GM10266 (cell line): ENCODE measurements around the gene TRPM3.

Experiments
- DNase-seq: peaks from one replicate; pipeline ENCODE4 v3.0.0; 2012; ENCODE audit errors: extremely low spot score
- CTCF ChIP-seq: IDR thresholded peaks from 2 replicates; pipeline ENCODE4 v1.5.1; 2012; ENCODE audit warnings: mild to moderate bottlenecking, low read depth; ENCODE audit not compliant: control insufficient read depth, insufficient read depth; ENCODE audit errors: missing control alignments

The TRPM3 gene

GRCh38 chr9:70994582-70994981, 126.8 kb downstream of the TRPM3 start:
- no peak for TF ChIP-seq CTCF
- no peak for DNase-seq

GRCh38 chr9:70988551-70988950, 132.9 kb downstream of the TRPM3 start:
- TF ChIP-seq CTCF = no peak
- no peak for DNase-seq

GRCh38 chr9:70987986-70988385, 133.4 kb downstream of the TRPM3 start:
- TF ChIP-seq CTCF = no peak
- no peak for DNase-seq

GRCh38 chr9:70986984-70987383, 134.4 kb downstream of the TRPM3 start:
- TF ChIP-seq CTCF = no peak

GRCh38 chr9:70983723-70984295, 137.6 kb downstream of the TRPM3 start:
- no peak for DNase-seq
- TF ChIP-seq CTCF = no peak

More at GRCh38 chr9:70986984-70987383, 134.4 kb downstream of the TRPM3 start:
- DNase-seq = no peak

- TF ChIP-seq CTCF = no peak
- DNase-seq = no peak
Measured at GRCh38 chr9:70981312-70981711, 140.1 kb downstream of the TRPM3 start.

- no peak for TF ChIP-seq CTCF
- DNase-seq = no peak
Measured at GRCh38 chr9:70979966-70980365, 141.5 kb downstream of the TRPM3 start.
